Panc1 (cell line): ENCODE results near the gene SMIM5. TPM values are rescaled to one million over a fixed set of nuclear protein-coding genes. Genes with fewer than 3 reads are reported as not detected.

Source experiments
- ATAC-seq: fragments of 200-7000 bp; cut with Tn5 transposase; 2 replicates; pipeline ENCODE4 v1.9.1; 2020; ENCODE audit warnings: mild to moderate bottlenecking, moderate library complexity
- BruUV-seq: library from RNA; stranded (reverse); fragments of 400-500 nt; replicated peaks from 2 replicates; lab custom pipeline; 2021; lab: Mats Ljungman, UMichigan
- CTCF ChIA-PET: fragments of 300-600 bp; sonication (Branson Sonifier 250); formaldehyde crosslinking; loops from one replicate; lab custom pipeline; 2022; ENCODE audit warnings: antibody characterized with exemption; lab: Charles Lee
- POLR2A ChIA-PET: fragments of 300-600 bp; sonication (Branson Sonifier 250); formaldehyde crosslinking; loops from one replicate; lab custom pipeline; 2022; ENCODE audit warnings: antibody characterized with exemption; lab: Charles Lee
- DNase-seq: peaks from one replicate; pipeline ENCODE4 v3.0.0-alpha.2; 2010; ENCODE audit warnings: low read depth, low spot score
- H3K27ac ChIP-seq: 2 replicates; pipeline ENCODE4 v1.5.1; 2011; ENCODE audit warnings: mild to moderate bottlenecking, low read length, inconsistent platforms
- H3K27me3 ChIP-seq: fragments of 200-500 bp; sonication (Bioruptor generic); 2 replicates; pipeline ENCODE4 v1.6.0; 2014; ENCODE audit warnings: low read length, inconsistent platforms; ENCODE audit not compliant: control insufficient read depth, insufficient read depth
- H3K36me3 ChIP-seq: fragments of 200-500 bp; sonication (Bioruptor generic); 2 replicates; pipeline ENCODE4 v1.5.1; 2014; ENCODE audit warnings: inconsistent platforms, mild to moderate bottlenecking, low read length, moderate library complexity; ENCODE audit not compliant: control insufficient read depth, insufficient read depth
- H3K4me1 ChIP-seq: 2 replicates; pipeline ENCODE4 v1.5.1; 2011; ENCODE audit warnings: inconsistent platforms, mild to moderate bottlenecking, low read length, moderate library complexity; ENCODE audit not compliant: control insufficient read depth, insufficient read depth
- H3K4me3 ChIP-seq, 2 experiments: 2 replicates each; pipeline ENCODE4 v1.5.1; 2011 to 2012; ENCODE audit warnings: low read depth in 2 of 2, low read length in 2 of 2, mild to moderate bottlenecking in 2 of 2, inconsistent platforms in 1 of 2, moderate library complexity in 1 of 2
- H3K9me3 ChIP-seq: fragments of 200-500 bp; sonication (Bioruptor generic); 2 replicates; pipeline ENCODE4 v1.5.1; 2014; ENCODE audit warnings: low read depth, mild to moderate bottlenecking, inconsistent platforms, low read length, moderate library complexity; ENCODE audit not compliant: control insufficient read depth, insufficient read depth
- POLR2AphosphoS5 ChIP-seq: IDR thresholded peaks from 2 replicates; pipeline ENCODE4 v1.6.1; 2012; ENCODE audit warnings: mild to moderate bottlenecking, low read depth, low read length, moderate library complexity
- SIN3A ChIP-seq: IDR thresholded peaks from 2 replicates; pipeline ENCODE4 v1.6.1; 2012; ENCODE audit warnings: low read depth, mild to moderate bottlenecking, low read length, moderate library complexity, borderline replicate concordance; ENCODE audit not compliant: insufficient read depth
- TCF7L2 ChIP-seq: IDR thresholded peaks from 2 replicates; pipeline ENCODE4 v1.6.1; 2011; ENCODE audit warnings: mild to moderate bottlenecking, low read depth, low read length, inconsistent platforms
- in situ Hi-C: cut with HindIII; loops from 2 replicates; pipeline ENCODE4 v1.10.0; 2016; ENCODE audit warnings: low sequenced_read_pairs, low pct_unique_long_range_greater_than_20kb
- intact Hi-C: fragments of 100-400 bp; cut with micrococcal nuclease; formaldehyde crosslinking; loops from one replicate; pipeline ENCODE4 v1.10.0; 2022; ENCODE audit not compliant: unreplicated experiment
- total RNA-seq: library from RNA; stranded (reverse); gene quantifications from one replicate; pipeline ENCODE4 v1.2.1, GENCODE V29; 2021; ENCODE audit not compliant: unreplicated experiment
- TF ChIP-seq, protein P1 (sequence below), 2 experiments: IDR thresholded peaks; 2 replicates each; pipeline ENCODE4 v1.6.1; 2011 to 2012; ENCODE audit warnings: low read depth in 2 of 2, control low read depth in 1 of 2, low read length in 1 of 2, mild to moderate bottlenecking in 1 of 2, moderate library complexity in 1 of 2; ENCODE audit not compliant: insufficient read depth in 1 of 2
- TF ChIP-seq, protein P2 (sequence below): fragments of 450-650 bp; IDR thresholded peaks from 2 replicates; pipeline ENCODE4 v1.5.1; 2017; ENCODE audit warnings: mild to moderate bottlenecking

SMIM5 gene
- total RNA-seq, 1 experiment from 2014 or later: 0.10 TPM

DNA sequence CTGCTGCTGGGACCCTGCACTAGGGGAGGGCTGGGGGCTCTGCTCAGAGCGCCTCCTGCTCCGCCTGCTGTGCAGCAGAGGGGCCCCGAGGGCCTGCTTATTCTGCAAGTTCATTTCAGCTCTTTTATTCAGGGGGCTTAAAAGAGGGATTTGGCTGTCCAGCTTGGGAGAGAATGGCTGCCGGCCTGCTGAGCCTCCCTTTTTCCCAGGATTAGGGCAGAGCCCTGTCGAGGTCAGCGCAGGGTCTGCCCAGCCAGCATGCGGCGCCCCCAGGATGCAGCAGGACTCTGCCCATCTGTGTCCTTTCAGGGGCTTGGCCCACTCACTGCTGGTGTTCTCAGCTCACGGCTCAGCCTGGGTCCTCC lies 1.1 kb downstream of the SMIM5 start:
- H3K27me3 ChIP-seq: no peaks in the 10 kb centered on the region
- DNase-seq: no peak
- no peaks in the 10 kb centered on the region for H3K36me3 ChIP-seq
- H3K27ac ChIP-seq: no peak overlapping the region
- ChIA-PET CTCF (interaction anchor here (0.6 to 5.5 kb wide), 6 partner anchors 12 to 115 kb away, joined by 3 to 86 read pairs (median 15); a partner anchor contains a TSS), POLR2A (interaction anchor here (0.6 kb wide), 1 partner anchor 14 kb away, joined by 4 read pairs; no protein-coding TSS in a partner anchor)
- H3K4me1 ChIP-seq: peaks cover 25% of the 10 kb centered on the region
- TF ChIP-seq SIN3A (no peak), TCF7L2 (no peak), POLR2AphosphoS5 (no peak)
- TF ChIP-seq, protein P1, sequence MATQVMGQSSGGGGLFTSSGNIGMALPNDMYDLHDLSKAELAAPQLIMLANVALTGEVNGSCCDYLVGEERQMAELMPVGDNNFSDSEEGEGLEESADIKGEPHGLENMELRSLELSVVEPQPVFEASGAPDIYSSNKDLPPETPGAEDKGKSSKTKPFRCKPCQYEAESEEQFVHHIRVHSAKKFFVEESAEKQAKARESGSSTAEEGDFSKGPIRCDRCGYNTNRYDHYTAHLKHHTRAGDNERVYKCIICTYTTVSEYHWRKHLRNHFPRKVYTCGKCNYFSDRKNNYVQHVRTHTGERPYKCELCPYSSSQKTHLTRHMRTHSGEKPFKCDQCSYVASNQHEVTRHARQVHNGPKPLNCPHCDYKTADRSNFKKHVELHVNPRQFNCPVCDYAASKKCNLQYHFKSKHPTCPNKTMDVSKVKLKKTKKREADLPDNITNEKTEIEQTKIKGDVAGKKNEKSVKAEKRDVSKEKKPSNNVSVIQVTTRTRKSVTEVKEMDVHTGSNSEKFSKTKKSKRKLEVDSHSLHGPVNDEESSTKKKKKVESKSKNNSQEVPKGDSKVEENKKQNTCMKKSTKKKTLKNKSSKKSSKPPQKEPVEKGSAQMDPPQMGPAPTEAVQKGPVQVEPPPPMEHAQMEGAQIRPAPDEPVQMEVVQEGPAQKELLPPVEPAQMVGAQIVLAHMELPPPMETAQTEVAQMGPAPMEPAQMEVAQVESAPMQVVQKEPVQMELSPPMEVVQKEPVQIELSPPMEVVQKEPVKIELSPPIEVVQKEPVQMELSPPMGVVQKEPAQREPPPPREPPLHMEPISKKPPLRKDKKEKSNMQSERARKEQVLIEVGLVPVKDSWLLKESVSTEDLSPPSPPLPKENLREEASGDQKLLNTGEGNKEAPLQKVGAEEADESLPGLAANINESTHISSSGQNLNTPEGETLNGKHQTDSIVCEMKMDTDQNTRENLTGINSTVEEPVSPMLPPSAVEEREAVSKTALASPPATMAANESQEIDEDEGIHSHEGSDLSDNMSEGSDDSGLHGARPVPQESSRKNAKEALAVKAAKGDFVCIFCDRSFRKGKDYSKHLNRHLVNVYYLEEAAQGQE (IDR thresholded peaks at IDR 0.05; ENCODE audit: insufficient read depth in 1 of 2, low read depth in 2 of 2, low read length in 1 of 2): no peak
- TF ChIP-seq, protein P2, sequence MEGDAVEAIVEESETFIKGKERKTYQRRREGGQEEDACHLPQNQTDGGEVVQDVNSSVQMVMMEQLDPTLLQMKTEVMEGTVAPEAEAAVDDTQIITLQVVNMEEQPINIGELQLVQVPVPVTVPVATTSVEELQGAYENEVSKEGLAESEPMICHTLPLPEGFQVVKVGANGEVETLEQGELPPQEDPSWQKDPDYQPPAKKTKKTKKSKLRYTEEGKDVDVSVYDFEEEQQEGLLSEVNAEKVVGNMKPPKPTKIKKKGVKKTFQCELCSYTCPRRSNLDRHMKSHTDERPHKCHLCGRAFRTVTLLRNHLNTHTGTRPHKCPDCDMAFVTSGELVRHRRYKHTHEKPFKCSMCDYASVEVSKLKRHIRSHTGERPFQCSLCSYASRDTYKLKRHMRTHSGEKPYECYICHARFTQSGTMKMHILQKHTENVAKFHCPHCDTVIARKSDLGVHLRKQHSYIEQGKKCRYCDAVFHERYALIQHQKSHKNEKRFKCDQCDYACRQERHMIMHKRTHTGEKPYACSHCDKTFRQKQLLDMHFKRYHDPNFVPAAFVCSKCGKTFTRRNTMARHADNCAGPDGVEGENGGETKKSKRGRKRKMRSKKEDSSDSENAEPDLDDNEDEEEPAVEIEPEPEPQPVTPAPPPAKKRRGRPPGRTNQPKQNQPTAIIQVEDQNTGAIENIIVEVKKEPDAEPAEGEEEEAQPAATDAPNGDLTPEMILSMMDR: no peak
- BruUV-seq: no TSS peak
- in situ Hi-C loops (no loop called here), intact Hi-C loops (no loop called here)
- no peaks in the 10 kb centered on the region for H3K9me3 ChIP-seq
- ATAC-seq: no peak
- H3K4me3 ChIP-seq: no peak overlapping the region

DNA sequence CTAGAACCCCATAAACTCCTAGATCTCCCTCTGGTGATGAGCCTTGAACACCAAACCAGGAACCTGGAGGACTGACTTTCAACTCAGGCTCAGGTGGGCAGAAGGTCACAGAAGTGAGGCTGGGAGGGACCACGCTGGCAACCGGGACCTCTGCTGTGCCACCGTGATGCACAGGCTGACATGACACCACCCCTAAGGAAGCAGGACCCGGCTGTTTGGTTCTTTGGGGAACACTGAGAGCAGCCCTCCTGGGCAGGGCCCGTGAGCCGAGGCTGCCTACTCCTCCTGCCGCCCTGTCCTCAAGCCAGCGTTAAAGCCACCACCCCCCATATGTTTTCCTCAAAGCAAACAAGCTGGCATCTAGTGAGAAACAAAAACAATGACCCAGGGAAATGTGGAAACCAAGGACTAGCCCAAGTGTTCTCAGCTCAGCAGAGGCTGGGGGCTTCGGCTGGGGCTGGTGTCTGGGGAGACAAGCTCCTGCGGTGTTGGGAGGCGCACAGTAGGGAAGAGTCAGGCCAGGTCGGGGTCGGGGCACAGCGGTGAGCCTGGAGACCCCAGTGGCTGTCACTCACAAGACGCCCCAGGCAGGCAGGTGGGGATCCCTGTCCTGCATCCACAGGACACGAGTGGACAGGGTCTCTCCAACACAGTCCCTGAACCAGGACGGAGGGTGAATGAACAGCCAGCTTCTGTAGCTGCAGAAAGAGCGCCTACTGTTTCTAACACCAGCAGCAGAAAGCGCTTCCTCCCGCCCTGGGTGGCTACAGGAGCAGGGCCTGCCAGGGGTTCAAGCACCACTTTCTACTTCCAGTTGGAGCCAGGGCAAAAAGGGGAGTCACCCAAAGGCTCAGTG lies 1.7 kb downstream of the SMIM5 start:
- Histone ChIP-seq H3K27me3 (no peaks in the 10 kb centered on the region), H3K36me3 (no peaks in the 10 kb centered on the region), H3K4me1 (peaks cover 25% of the 10 kb centered on the region), H3K27ac (no peak overlapping the region), H3K9me3 (no peaks in the 10 kb centered on the region), H3K4me3 (no peak overlapping the region)
- in situ Hi-C loops: no loop called here
- no peak for TF ChIP-seq TCF7L2
- TF ChIP-seq, protein P1 (IDR thresholded peaks at IDR 0.05; ENCODE audit: insufficient read depth in 1 of 2, low read depth in 2 of 2, low read length in 1 of 2): no peak
- no peak for TF ChIP-seq SIN3A
- TF ChIP-seq, protein P2: no peak
- no peak for TF ChIP-seq POLR2AphosphoS5
- BruUV-seq: no TSS peak
- POLR2A ChIA-PET: no interaction called here
- CTCF ChIA-PET: interaction anchor here (2.7 to 5.5 kb wide), 2 partner anchors 19 to 114 kb away, joined by 45 to 86 read pairs; no protein-coding TSS in a partner anchor
- DNase-seq: no peak
- ATAC-seq: no peak
- intact Hi-C loops: no loop called here
